Tibial nerve (tissue), 4 donors: ENCODE data around the gene LRRC10B. TPM values are rescaled to one million over a fixed set of nuclear protein-coding genes. Genes with fewer than 3 reads are reported as not detected.
"Not testable (repeated sequence)": the region's sequence is repeated elsewhere in the genome, so short reads cannot be mapped to it uniquely, and the experiment has no call there.

ENCODE experiments used
- DNase-seq, 2 donors: peaks; one replicate each; pipeline ENCODE4 v3.0.0-alpha.2; 2019; ENCODE audit warnings: low spot score in 2 of 2
- H3K27ac ChIP-seq, 4 donors: fragments of 200-600 bp; sonication (generic) in 3 of 4; one replicate each; pipeline ENCODE4 v1.5.1; 2017 to 2019; ENCODE audit warnings: mild to moderate bottlenecking in 1 of 4
- H3K27me3 ChIP-seq, 2 donors: fragments of 200-600 bp; sonication (generic) in 1 of 2; one replicate each; pipeline versions ENCODE4 v1.5.1 to v1.6.0; 2017 to 2019
- H3K36me3 ChIP-seq, 3 donors: fragments of 200-600 bp; sonication (generic); one replicate each; pipeline ENCODE4 v1.5.1; 2018 to 2019
- H3K4me1 ChIP-seq, 4 donors: fragments of 200-600 bp; sonication (generic) in 3 of 4; one replicate each; pipeline ENCODE4 v1.5.1; 2017 to 2019
- H3K4me3 ChIP-seq, 4 donors: fragments of 200-600 bp; sonication (generic) in 3 of 4; one replicate each; pipeline ENCODE4 v1.5.1; 2017 to 2019; ENCODE audit warnings: mild to moderate bottlenecking in 1 of 4, moderate library complexity in 1 of 4
- H3K9me3 ChIP-seq, 4 donors: fragments of 200-600 bp; sonication (generic) in 3 of 4; one replicate each; pipeline ENCODE4 v1.5.1; 2017 to 2019
- CTCF ChIP-seq, 5 experiments: fragments of 200-600 bp in 3 of 5; fragments of 450-650 bp in 2 of 5; sonication (generic) in 3 of 5; IDR thresholded peaks; one replicate each; pipeline ENCODE4 v1.5.1; 2016 to 2019; ENCODE audit warnings: antibody characterized with exemption in 5 of 5, mild to moderate bottlenecking in 3 of 5, moderate library complexity in 2 of 5
- EP300 ChIP-seq, 2 donors: sonication (generic); formaldehyde crosslinking; IDR thresholded peaks; one replicate each; pipeline ENCODE4 v1.6.1; 2017; ENCODE audit warnings: antibody characterized with exemption in 2 of 2, mild to moderate bottlenecking in 1 of 2
- POLR2A ChIP-seq, 2 donors: fragments of 450-650 bp; IDR thresholded peaks; one replicate each; pipeline ENCODE4 v1.6.1; 2017; ENCODE audit warnings: antibody characterized with exemption in 2 of 2, mild to moderate bottlenecking in 2 of 2, moderate library complexity in 2 of 2
- WGBS, 2 donors: methylation state at CpG; one replicate each; pipeline ENCODE4 v1.1.5; 2018; 5-methylcytosine and 5-hydroxymethylcytosine counted together
- total RNA-seq, 4 donors: library from RNA; depleted of rRNA; stranded (reverse); fragments of >200 nt; gene quantifications; one replicate each; pipeline ENCODE4 v1.1.0, GENCODE V29; 2016

The LRRC10B gene
- 1 to 10 TPM in 2 of 4 donors, under 1 TPM in 2; 0.21 to 3.6 (median 1.0) TPM for total RNA-seq

- Histone ChIP-seq H3K27me3 (peaks cover 0 to 70% of the 10 kb centered on the region in 2 donors), H3K4me1 (peaks cover 0 to 28% (median 8%) of the 10 kb centered on the region in 4 donors), H3K9me3 (no peaks in the 10 kb centered on the region), H3K36me3 (no peaks in the 10 kb centered on the region), H3K4me3 (peak within 1 kb of the TSS; percentile 2 to 48 (median 20)), H3K27ac (peak within 1 kb of the TSS in 3 of 4 donors; percentile 19 to 76 (median 42))
- no peak for DNase-seq
- no peak for TF ChIP-seq CTCF (IDR thresholded peaks at IDR 0.05)
- no peak for TF ChIP-seq EP300 (IDR thresholded peaks at IDR 0.05)
- no peak for TF ChIP-seq POLR2A (IDR thresholded peaks at IDR 0.05)
- 4 to 5% methylated on average over 38 to 61 of the region's 74 CpGs for WGBS, 2 donors
These were observed at the start of gene LRRC10B for GRCh38 chr11:61507962-61508861. Gene LRRC10B, plus strand, starts transcription at chr11:61508749. Its CDS starts 250 bp downstream, at chr11:61508999.

GRCh38 chr11:61460474-61460881, 48.1 kb upstream of the LRRC10B start:
- 74 to 79% methylated on average over 3 of the region's 3 CpGs for WGBS, 2 donors
- Histone ChIP-seq H3K4me3 (no peak overlapping the region), H3K4me1 (peaks cover 0 to 12% (median 0%) of the 10 kb centered on the region in 4 donors), H3K27me3 (no peaks in the 10 kb centered on the region), H3K27ac (no peak overlapping the region), H3K9me3 (no peaks in the 10 kb centered on the region), H3K36me3 (peaks cover 0 to 23% (median 0%) of the 10 kb centered on the region in 3 donors)
- TF ChIP-seq CTCF (IDR thresholded peaks at IDR 0.05), result no peak
- TF ChIP-seq EP300 (IDR thresholded peaks at IDR 0.05), result no peak
- no peak for TF ChIP-seq POLR2A (IDR thresholded peaks at IDR 0.05)
- peak; percentile 18 to 40 for DNase-seq

GRCh38 chr11:61460986-61461385, 47.6 kb upstream of the LRRC10B start:
- H3K4me3 ChIP-seq, result no peak overlapping the region
- no peaks in the 10 kb centered on the region for H3K27me3 ChIP-seq
- TF ChIP-seq POLR2A (IDR thresholded peaks at IDR 0.05), result no peak
- TF ChIP-seq EP300 (IDR thresholded peaks at IDR 0.05), result no peak
- TF ChIP-seq CTCF (IDR thresholded peaks at IDR 0.05), result no peak
- no peaks in the 10 kb centered on the region for H3K9me3 ChIP-seq
- no peak overlapping the region for H3K27ac ChIP-seq
- WGBS, 2 donors, result 81 to 83% methylated on average over 5 of the region's 5 CpGs
- H3K4me1 ChIP-seq, result peaks cover 0 to 12% (median 0%) of the 10 kb centered on the region in 4 donors
- peaks cover 0 to 20% (median 0%) of the 10 kb centered on the region in 3 donors for H3K36me3 ChIP-seq
- no peak for DNase-seq

GRCh38 chr11:61467602-61468001, 40.9 kb upstream of the LRRC10B start:
- 74 to 82% methylated on average over 6 of the region's 6 CpGs for WGBS, 2 donors
- not testable (repeated sequence) for H3K9me3 ChIP-seq, H3K4me3 ChIP-seq, DNase-seq, H3K4me1 ChIP-seq, H3K27me3 ChIP-seq
- peaks cover 0 to 43% (median 0%) of the 10 kb centered on the region in 3 donors for H3K36me3 ChIP-seq
- peak overlapping the region in 1 of 4 donors; percentile 20 for H3K27ac ChIP-seq

GRCh38 chr11:61468002-61468401, 40.5 kb upstream of the LRRC10B start:
- WGBS, 2 donors, result 40 to 43% methylated on average over 7 of the region's 7 CpGs

More at GRCh38 chr11:61468002-61468401, 40.5 kb upstream of the LRRC10B start:
- no peak for DNase-seq
- H3K27me3 ChIP-seq, result no peaks in the 10 kb centered on the region
- peaks cover 0 to 44% (median 0%) of the 10 kb centered on the region in 3 donors for H3K36me3 ChIP-seq
- H3K4me3 ChIP-seq, result no peak overlapping the region
- no peak for TF ChIP-seq CTCF (IDR thresholded peaks at IDR 0.05)
- no peak for TF ChIP-seq POLR2A (IDR thresholded peaks at IDR 0.05)
- no peak for TF ChIP-seq EP300 (IDR thresholded peaks at IDR 0.05)
- no peak overlapping the region for H3K27ac ChIP-seq
- H3K9me3 ChIP-seq, result no peaks in the 10 kb centered on the region
- peaks cover 0 to 9% (median 0%) of the 10 kb centered on the region in 4 donors for H3K4me1 ChIP-seq
